Nephron progenitor cell (in vitro differentiated cells): ENCODE results near the gene RPA3.

ENCODE experiments used
- DNase-seq: peaks from one replicate; pipeline ENCODE4 v3.0.0; 2021
- H3K27ac Mint-ChIP-seq: 2 replicates; pipeline ENCODE4 v1.8.0; 2021; ENCODE audit warnings: mild to moderate bottlenecking, moderate library complexity, mixed read lengths
- H3K27me3 Mint-ChIP-seq: 2 replicates; pipeline ENCODE4 v1.8.0; 2021; ENCODE audit warnings: mild to moderate bottlenecking, low read depth, mixed read lengths; ENCODE audit not compliant: poor library complexity
- H3K36me3 Mint-ChIP-seq: 2 replicates; pipeline ENCODE4 v1.8.0; 2021; ENCODE audit warnings: low read depth, mixed read lengths
- H3K4me1 Mint-ChIP-seq: 2 replicates; pipeline ENCODE4 v1.8.0; 2021; ENCODE audit warnings: mixed read lengths
- H3K4me3 Mint-ChIP-seq: 2 replicates; pipeline ENCODE4 v1.8.0; 2021; ENCODE audit warnings: mild to moderate bottlenecking, moderate library complexity, mixed read lengths
- H3K9me3 Mint-ChIP-seq: 2 replicates; pipeline ENCODE4 v1.8.0; 2021; ENCODE audit warnings: mild to moderate bottlenecking, moderate library complexity, mixed read lengths
- CTCF ChIP-seq: fragments of 200-600 bp; sonication (generic); IDR thresholded peaks from 2 replicates; pipeline ENCODE4 v1.5.0; 2021; ENCODE audit warnings: antibody characterized with exemption

Gene RPA3

DNA sequence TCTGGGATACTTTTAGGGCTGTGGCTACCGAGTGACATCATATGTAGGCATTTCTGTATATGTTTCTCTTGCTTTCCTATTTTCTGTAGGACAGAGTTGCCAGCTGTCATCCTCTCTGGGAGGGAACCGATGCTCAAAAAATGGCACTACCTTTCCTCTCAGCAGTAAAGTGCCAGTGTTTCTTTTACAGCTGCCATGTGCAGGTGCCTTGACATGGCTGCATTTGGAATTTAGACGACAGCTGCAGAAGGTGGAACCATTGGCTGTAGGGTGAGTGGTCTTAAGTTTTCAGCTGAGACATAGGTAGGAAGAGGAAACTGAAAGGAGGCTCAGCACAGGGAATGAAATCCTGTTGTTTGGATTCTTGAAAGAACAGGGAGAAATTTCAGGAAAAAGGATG, 20.2 kb upstream of the RPA3 start:
- no peaks in the 10 kb centered on the region for H3K9me3 Mint-ChIP-seq
- peaks cover 23% of the 10 kb centered on the region for H3K4me1 Mint-ChIP-seq
- no peak for TF ChIP-seq CTCF
- H3K27ac Mint-ChIP-seq = peak overlapping the region; percentile 93
- H3K36me3 Mint-ChIP-seq = no peaks in the 10 kb centered on the region
- no peak overlapping the region for H3K4me3 Mint-ChIP-seq
- peaks cover 3% of the 10 kb centered on the region for H3K27me3 Mint-ChIP-seq
- DNase-seq = no peak

GRCh38 chr7:7738177-7738576, 19.8 kb upstream of the RPA3 start:
- TF ChIP-seq CTCF = no peak
- peaks cover 3% of the 10 kb centered on the region for H3K27me3 Mint-ChIP-seq
- H3K4me3 Mint-ChIP-seq = no peak overlapping the region
- DNase-seq = no peak
- no peaks in the 10 kb centered on the region for H3K9me3 Mint-ChIP-seq
- H3K27ac Mint-ChIP-seq = no peak overlapping the region
- no peaks in the 10 kb centered on the region for H3K36me3 Mint-ChIP-seq
- peaks cover 23% of the 10 kb centered on the region for H3K4me1 Mint-ChIP-seq

DNA sequence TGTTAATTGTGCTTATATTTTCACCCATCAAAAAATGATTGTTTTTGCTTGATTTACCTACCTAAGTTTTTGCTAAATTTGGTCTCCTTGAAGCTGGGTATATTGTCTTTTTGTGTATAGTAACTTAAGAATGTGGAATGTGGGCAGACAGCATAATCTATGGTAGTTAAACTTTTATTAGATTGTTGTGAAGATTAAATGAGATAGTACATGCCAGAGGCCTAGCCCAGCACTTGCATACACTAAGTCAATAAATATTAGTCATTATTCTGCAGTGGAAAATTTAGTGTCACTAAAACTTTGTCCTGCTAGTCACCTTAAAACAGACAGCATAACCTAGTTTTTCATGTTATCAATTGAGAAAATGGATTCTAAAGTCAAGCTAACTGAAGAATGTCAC, 19.3 kb upstream of the RPA3 start:
- Mint-ChIP-seq H3K27me3 (peaks cover 3% of the 10 kb centered on the region), H3K4me1 (peaks cover 23% of the 10 kb centered on the region), H3K9me3 (no peaks in the 10 kb centered on the region), H3K4me3 (no peak overlapping the region), H3K27ac (no peak overlapping the region), H3K36me3 (no peaks in the 10 kb centered on the region)
- DNase-seq = no peak
- TF ChIP-seq CTCF = no peak

DNA sequence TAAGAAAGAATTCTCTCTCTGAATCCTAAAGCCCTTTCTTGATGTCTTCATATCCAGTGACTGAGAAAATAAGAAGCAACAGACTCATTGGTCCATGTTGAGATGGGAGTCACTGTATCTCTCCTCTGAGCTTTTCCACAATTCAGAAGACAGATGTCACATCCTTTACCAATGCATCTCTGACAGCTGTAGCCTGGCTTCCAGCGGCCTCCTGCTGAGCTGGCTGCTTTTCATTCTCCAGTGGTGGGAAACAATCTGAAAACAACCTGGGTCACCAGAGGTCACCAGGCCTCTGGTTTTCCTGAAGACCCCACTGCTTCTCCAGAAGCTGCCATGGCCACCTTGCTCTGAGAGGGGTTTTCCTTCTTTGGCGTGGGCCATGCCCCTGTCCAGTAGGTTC, 18.3 kb upstream of the RPA3 start:
- Mint-ChIP-seq H3K9me3 (no peaks in the 10 kb centered on the region), H3K4me1 (peaks cover 18% of the 10 kb centered on the region), H3K4me3 (no peak overlapping the region), H3K27ac (no peak overlapping the region), H3K27me3 (peaks cover 3% of the 10 kb centered on the region), H3K36me3 (no peaks in the 10 kb centered on the region)
- no peak for TF ChIP-seq CTCF
- DNase-seq = peak; percentile 10

- Mint-ChIP-seq H3K27me3 (peaks cover 4% of the 10 kb centered on the region), H3K9me3 (no peaks in the 10 kb centered on the region), H3K4me3 (no peak overlapping the region), H3K36me3 (no peaks in the 10 kb centered on the region), H3K4me1 (peaks cover 17% of the 10 kb centered on the region), H3K27ac (no peak overlapping the region)
- DNase-seq = no peak
- no peak for TF ChIP-seq CTCF
Measured at GRCh38 chr7:7732621-7733281, 14.3 kb upstream of the RPA3 start.

- H3K4me1 Mint-ChIP-seq = peaks cover 12% of the 10 kb centered on the region
- TF ChIP-seq CTCF = no peak
- DNase-seq = no peak
- H3K9me3 Mint-ChIP-seq = peaks cover 6% of the 10 kb centered on the region
- H3K4me3 Mint-ChIP-seq = no peak overlapping the region
- no peaks in the 10 kb centered on the region for H3K36me3 Mint-ChIP-seq
- H3K27ac Mint-ChIP-seq = no peak overlapping the region
- peaks cover 7% of the 10 kb centered on the region for H3K27me3 Mint-ChIP-seq
Measured at GRCh38 chr7:7731732-7732131, 13.3 kb upstream of the RPA3 start.
